Melanocyte of skin (primary cell): ENCODE measurements around the gene IGFBP1. TPM values are rescaled to one million over a fixed set of nuclear protein-coding genes. Genes with fewer than 3 reads are reported as not detected.

Source experiments
- small RNA-seq, 2 donors: library from RNA; depleted of rRNA; stranded (forward); fragments of <200 nt; gene quantifications; one replicate each; pipeline ENCODE3, GENCODE V24; 2012
- total RNA-seq, 2 donors: library from RNA; depleted of rRNA; stranded (reverse); fragments of >200 nt; gene quantifications; 2 replicates each; pipeline ENCODE4 v1.2.3, GENCODE V29; 2012

IGFBP1 gene
- total RNA-seq = not detected

GRCh38 chr7:45888185-45888992, at the start of gene IGFBP1:
IGFBP1 (plus strand) TSS chr7:45888488; CDS start chr7:45888653, 165 bp downstream.

DNA sequence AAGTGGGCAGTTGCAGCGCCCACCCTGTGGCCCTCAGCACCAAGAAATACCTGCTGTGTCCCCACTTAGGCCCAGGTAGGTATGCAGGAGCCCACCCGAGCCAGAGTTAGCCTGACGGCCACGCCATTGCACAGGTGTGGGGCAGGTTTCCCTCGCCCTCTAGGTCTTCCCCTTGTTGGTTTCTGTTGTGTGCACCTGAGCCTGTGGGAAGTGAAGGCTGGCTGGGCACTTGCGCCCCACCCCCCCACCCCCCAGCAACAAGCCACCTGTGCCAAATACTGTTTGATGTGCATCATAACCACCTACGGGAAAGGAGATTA, 15.3 kb upstream of the IGFBP1 start, which contains the start of gene CCDC201:
Gene CCDC201, minus strand, starts transcription at position 48 of the 320 bp plus-strand sequence. CDS start 75 bp downstream, outside the sequence.

DNA sequence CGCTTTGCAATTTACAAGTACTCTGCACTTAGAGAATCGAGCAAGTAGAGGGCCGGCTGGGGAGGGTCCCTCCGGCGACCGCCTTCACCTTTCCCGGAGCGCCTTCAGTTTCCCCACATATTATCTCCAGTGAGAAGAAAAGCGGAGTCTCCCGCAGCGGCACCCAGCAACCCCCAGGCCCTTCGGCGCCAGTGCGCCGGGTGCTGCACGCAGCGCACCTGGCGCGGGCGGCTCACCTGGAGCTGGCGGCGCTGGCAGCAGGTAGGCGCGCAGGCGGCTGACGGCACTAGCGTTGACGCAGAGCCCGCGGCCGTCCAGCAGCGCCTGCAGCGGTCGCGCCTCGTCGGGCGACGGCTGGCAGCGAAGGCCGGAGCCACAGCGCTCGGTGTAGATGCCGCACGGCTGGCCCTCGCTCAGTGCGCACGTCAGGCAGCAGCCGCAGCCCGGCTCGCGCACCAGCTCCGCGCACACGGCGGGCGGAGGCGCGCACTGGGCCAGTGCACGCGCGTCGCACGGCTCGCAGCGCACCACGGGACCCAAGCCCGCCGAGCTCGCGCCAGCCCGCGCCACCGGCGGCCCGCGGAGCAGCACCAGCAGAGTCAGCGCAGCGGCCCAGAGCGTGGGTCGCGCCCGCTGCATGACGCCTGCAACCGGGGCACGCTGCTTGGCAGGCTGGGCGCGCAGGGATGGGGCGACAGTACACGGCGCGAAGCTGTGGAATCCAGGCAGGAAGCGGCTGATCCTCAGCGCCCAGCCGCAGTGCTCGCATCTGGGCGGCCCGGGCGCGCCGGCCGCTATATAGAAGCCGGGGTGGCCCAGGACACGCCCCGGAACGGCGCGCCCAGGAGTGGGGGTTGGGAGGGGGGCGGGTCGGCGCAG, 32.5 kb downstream of the IGFBP1 start, which contains the start of gene IGFBP3:
Gene IGFBP3, minus strand, starts transcription at position 771 of the 879 bp plus-strand sequence. Its CDS starts 132 bp downstream, at position 639.

Small RNA genes lying within 50 kb of the gene (small RNA-seq; reads per million reads assigned to genes)
- 0 reads per million in 2 donors for gene RNU6-326P

Other genes starting within 250 kb of the IGFBP1 start
- gene CCDC201, start 15.4 kb upstream of the IGFBP1 start, total RNA-seq = not detected
- 1 to 10 TPM; 1.0 to 1.7 TPM for gene IGFBP3, start 32.8 kb downstream of the IGFBP1 start, total RNA-seq